Suprapubic skin (tissue), 4 donors: ENCODE results near the gene STON2. TPM values are rescaled to one million over a fixed set of nuclear protein-coding genes. Genes with fewer than 3 reads are reported as not detected.

Experiments used
- DNase-seq, 2 donors: peaks; one replicate each; pipeline ENCODE4 v3.0.0-alpha.2; 2019; ENCODE audit warnings: low spot score in 2 of 2
- H3K27ac ChIP-seq: fragments of 200-600 bp; sonication (generic); one replicate; pipeline ENCODE4 v1.5.1; 2019
- H3K27me3 ChIP-seq: fragments of 200-600 bp; sonication (generic); one replicate; pipeline ENCODE4 v1.5.1; 2019
- H3K36me3 ChIP-seq: fragments of 200-600 bp; sonication (generic); one replicate; pipeline ENCODE4 v1.5.1; 2019
- H3K4me1 ChIP-seq: fragments of 200-600 bp; sonication (generic); one replicate; pipeline ENCODE4 v1.5.1; 2019
- H3K4me3 ChIP-seq: fragments of 200-600 bp; sonication (generic); one replicate; pipeline ENCODE4 v1.5.1; 2019; ENCODE audit warnings: mild to moderate bottlenecking
- H3K9me3 ChIP-seq: fragments of 200-600 bp; sonication (generic); one replicate; pipeline ENCODE4 v1.5.1; 2019
- EP300 ChIP-seq: sonication (generic); formaldehyde crosslinking; IDR thresholded peaks from one replicate; pipeline ENCODE4 v1.6.1; 2017; ENCODE audit warnings: antibody characterized with exemption
- POLR2A ChIP-seq, 2 donors: fragments of 450-650 bp; IDR thresholded peaks; one replicate each; pipeline ENCODE4 v1.6.1; 2017; ENCODE audit warnings: antibody characterized with exemption in 2 of 2, mild to moderate bottlenecking in 2 of 2, moderate library complexity in 2 of 2
- POLR2AphosphoS5 ChIP-seq, 3 donors: sonication (generic); formaldehyde crosslinking; IDR thresholded peaks; one replicate each; pipeline ENCODE4 v1.6.1; 2017; ENCODE audit warnings: antibody characterized with exemption in 3 of 3
- WGBS: methylation state at CpG from one replicate; pipeline ENCODE4 v1.1.5; 2018; 5-methylcytosine and 5-hydroxymethylcytosine counted together
- total RNA-seq, 4 donors: library from RNA; depleted of rRNA; stranded (reverse); fragments of >200 nt; gene quantifications; one replicate each; pipeline ENCODE4 v1.1.0, GENCODE V29; 2016
- TF ChIP-seq, protein P1 (sequence below), 2 donors: fragments of 200-600 bp in 1 of 2; fragments of 450-650 bp in 1 of 2; sonication (generic) in 1 of 2; IDR thresholded peaks; one replicate each; pipeline ENCODE4 v1.5.1; 2016 to 2019; ENCODE audit warnings: antibody characterized with exemption in 2 of 2, mild to moderate bottlenecking in 1 of 2, moderate library complexity in 1 of 2

Gene STON2
- total RNA-seq, 4 donors from 2014 or later = 19.1 to 39.5 (median 22.8) TPM

DNA sequence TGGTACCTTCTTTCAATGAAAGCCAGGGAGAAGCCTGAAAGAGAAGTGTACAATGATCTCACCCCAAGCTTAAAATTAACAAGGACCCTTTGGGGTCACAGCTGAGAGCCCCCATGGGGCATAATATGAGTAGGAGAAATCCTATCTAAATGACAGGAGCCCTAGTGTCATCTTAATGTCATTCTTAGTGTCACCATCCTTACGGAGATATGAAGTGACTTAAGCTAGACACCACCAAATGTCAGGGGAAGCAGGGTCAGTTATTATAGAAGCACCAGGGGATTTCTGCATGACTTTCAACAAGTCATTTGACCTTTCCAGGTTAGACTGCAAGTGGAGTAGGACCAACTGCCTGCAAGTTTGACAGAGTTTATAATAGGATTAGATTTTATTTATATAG is 28.9 kb upstream of the STON2 start:
- H3K27ac ChIP-seq = no peak overlapping the region
- no peak for DNase-seq
- no peaks in the 10 kb centered on the region for H3K36me3 ChIP-seq
- 88% methylated on average over 1 of the region's 1 CpG for WGBS
- H3K4me3 ChIP-seq = no peak overlapping the region
- no peaks in the 10 kb centered on the region for H3K9me3 ChIP-seq
- H3K4me1 ChIP-seq = peaks cover 18% of the 10 kb centered on the region
- no peak for TF ChIP-seq EP300
- TF ChIP-seq, protein P1, sequence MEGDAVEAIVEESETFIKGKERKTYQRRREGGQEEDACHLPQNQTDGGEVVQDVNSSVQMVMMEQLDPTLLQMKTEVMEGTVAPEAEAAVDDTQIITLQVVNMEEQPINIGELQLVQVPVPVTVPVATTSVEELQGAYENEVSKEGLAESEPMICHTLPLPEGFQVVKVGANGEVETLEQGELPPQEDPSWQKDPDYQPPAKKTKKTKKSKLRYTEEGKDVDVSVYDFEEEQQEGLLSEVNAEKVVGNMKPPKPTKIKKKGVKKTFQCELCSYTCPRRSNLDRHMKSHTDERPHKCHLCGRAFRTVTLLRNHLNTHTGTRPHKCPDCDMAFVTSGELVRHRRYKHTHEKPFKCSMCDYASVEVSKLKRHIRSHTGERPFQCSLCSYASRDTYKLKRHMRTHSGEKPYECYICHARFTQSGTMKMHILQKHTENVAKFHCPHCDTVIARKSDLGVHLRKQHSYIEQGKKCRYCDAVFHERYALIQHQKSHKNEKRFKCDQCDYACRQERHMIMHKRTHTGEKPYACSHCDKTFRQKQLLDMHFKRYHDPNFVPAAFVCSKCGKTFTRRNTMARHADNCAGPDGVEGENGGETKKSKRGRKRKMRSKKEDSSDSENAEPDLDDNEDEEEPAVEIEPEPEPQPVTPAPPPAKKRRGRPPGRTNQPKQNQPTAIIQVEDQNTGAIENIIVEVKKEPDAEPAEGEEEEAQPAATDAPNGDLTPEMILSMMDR (IDR thresholded peaks at IDR 0.05) = no peak
- TF ChIP-seq POLR2AphosphoS5 (IDR thresholded peaks at IDR 0.05) = no peak
- TF ChIP-seq POLR2A (IDR thresholded peaks at IDR 0.05) = no peak
- H3K27me3 ChIP-seq = no peaks in the 10 kb centered on the region

DNA sequence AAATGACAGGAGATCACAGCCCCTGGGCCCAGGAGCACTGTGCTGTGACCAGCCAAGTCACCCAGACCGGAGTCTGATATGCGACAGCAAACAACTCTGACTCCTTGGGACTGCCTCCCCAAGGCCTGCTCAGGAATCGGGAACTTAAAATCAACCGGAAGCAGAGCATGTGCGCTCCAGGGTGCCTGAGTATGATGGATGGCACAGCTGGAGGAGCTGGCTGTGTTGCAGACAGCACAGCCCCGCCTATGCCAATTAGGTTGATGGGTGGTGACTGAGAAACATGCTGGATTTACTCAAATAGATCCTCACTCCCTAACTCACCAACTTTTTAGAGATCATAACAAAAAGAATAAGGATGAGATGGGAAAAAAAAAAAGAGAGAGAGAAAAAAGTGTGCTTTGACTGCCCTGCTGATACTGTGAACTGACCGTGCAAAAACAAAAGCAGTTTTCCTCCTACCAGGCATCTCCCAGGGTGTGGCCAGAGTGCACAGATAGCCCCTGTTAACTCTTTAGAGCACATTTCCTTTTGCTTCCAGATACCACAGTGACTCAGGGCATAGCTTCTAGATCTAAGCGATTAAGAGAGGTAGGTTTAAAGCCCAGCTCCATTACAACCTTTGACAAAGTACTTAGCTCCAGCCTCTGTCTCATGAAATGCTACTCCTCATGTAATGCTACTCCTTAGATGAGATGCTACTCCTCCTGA is 27.4 kb upstream of the STON2 start:
- no peaks in the 10 kb centered on the region for H3K27me3 ChIP-seq
- peak overlapping the region; percentile 8 for H3K27ac ChIP-seq
- H3K4me3 ChIP-seq = no peak overlapping the region
- no peaks in the 10 kb centered on the region for H3K36me3 ChIP-seq
- peaks cover 26% of the 10 kb centered on the region for H3K4me1 ChIP-seq
- TF ChIP-seq, protein P1 (IDR thresholded peaks at IDR 0.05) = no peak
- no peak for TF ChIP-seq EP300
- no peak for TF ChIP-seq POLR2A (IDR thresholded peaks at IDR 0.05)
- no peak for TF ChIP-seq POLR2AphosphoS5 (IDR thresholded peaks at IDR 0.05)
- no peak for DNase-seq
- WGBS = 14% methylated on average over 6 of the region's 8 CpGs
- no peaks in the 10 kb centered on the region for H3K9me3 ChIP-seq

DNA sequence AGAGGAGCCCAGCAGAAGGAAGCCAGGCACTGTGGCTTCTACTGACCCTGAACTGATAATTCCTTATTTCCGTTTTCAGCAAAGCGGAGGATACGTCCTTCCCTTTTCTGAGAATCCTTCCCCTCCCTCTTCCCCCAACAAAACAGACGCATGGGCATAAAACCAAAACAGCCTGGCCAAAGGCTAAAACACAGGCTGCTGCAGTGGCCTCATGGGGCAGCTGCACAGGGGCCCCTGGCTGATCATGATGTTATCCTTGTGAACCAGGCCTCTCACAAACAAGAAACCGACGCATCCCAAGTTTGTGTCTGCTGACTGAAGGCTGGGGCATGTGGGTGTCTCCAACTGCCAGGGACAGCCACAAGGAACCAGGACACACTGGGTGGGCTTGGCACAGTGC is 23.4 kb upstream of the STON2 start:
- 56% methylated on average over 6 of the region's 6 CpGs for WGBS
- Histone ChIP-seq H3K27me3 (no peaks in the 10 kb centered on the region), H3K9me3 (no peaks in the 10 kb centered on the region), H3K4me3 (no peak overlapping the region), H3K4me1 (peaks cover 24% of the 10 kb centered on the region), H3K27ac (peak overlapping the region; percentile 76), H3K36me3 (no peaks in the 10 kb centered on the region)
- TF ChIP-seq POLR2AphosphoS5 (IDR thresholded peaks at IDR 0.05) = no peak
- peak; percentile 75 to 85 for DNase-seq

DNA sequence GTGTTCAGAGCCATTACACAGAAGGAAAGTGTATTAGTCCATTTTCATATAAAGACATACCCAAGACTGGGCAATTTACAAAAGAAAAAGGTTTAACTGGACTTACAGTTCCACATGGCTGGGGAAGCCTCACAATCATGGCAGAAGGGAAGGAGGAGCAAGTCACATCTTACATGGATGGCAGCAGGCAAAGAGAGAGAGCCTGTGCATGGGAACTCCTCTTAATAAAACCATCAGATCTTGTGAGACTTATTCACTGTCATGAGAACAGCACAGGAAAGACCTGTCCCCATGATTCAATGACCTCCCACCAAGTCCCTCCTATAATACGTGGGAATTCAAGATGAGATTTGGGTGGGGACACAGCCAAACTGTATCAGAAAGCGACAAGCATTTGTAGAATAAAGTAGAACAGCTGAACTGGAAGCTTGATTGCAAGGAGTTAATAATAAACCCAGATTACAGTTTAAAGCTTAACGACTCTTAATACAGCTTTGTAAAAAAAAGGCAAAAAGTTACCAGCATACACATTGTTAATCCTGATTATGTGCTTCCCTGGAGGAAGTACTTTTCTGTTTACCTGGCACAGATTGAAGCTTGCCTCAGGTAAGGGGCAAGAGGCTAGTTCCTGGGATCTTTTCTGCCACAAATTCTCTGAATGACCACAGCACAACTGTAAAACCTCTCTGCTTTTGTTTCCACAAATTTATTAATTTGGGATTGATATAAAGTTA is 18.1 kb upstream of the STON2 start:
- Histone ChIP-seq H3K9me3 (no peaks in the 10 kb centered on the region), H3K4me3 (no peak overlapping the region)
- 99% methylated on average over 3 of the region's 3 CpGs for WGBS

DNA sequence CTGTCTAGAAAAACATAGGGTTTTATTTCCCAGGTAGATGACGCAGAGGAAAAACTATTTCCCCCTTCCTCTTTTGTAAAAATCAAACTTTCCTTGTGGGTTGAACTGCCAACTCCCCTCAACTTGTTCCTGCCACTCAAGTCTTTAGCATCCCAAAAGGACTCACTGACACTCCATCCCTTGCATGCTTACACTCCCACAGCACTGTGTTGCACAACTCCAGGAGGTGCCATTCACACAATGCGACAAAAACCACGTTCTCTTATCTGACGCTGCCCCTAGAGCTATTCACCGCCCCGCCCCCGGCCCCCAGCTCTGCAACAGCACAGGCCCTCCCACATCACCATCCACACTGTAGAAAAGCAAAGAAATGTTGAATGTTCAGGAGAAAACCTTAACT is 16.9 kb upstream of the STON2 start:
- H3K36me3 ChIP-seq = no peaks in the 10 kb centered on the region
- no peak for DNase-seq
- TF ChIP-seq, protein P1 (IDR thresholded peaks at IDR 0.05) = no peak
- TF ChIP-seq EP300 = no peak
- no peaks in the 10 kb centered on the region for H3K9me3 ChIP-seq
- H3K27me3 ChIP-seq = no peaks in the 10 kb centered on the region
- H3K4me3 ChIP-seq = no peak overlapping the region
- 84% methylated on average over 7 of the region's 7 CpGs for WGBS
- peaks cover 2% of the 10 kb centered on the region for H3K4me1 ChIP-seq
- H3K27ac ChIP-seq = no peak overlapping the region

More for the DNA sequence above, 18.1 kb upstream of the STON2 start:
- TF ChIP-seq POLR2A (IDR thresholded peaks at IDR 0.05) = no peak
- TF ChIP-seq POLR2AphosphoS5 (IDR thresholded peaks at IDR 0.05) = no peak
- TF ChIP-seq, protein P1 (IDR thresholded peaks at IDR 0.05) = no peak
- no peak for TF ChIP-seq EP300
- H3K4me1 ChIP-seq = peaks cover 11% of the 10 kb centered on the region
- H3K36me3 ChIP-seq = no peaks in the 10 kb centered on the region
- no peak for DNase-seq
- H3K27ac ChIP-seq = no peak overlapping the region
- H3K27me3 ChIP-seq = no peaks in the 10 kb centered on the region
